Mesodermal cell (in vitro differentiated cells): Measurements from ENCODE around the gene DCPS.

Experiments
- H3K27ac ChIP-seq: 2 replicates; pipeline ENCODE4 v1.7.0; 2013; ENCODE audit warnings: mild to moderate bottlenecking, low read depth, low read length, moderate library complexity; ENCODE audit not compliant: severe bottlenecking
- H3K36me3 ChIP-seq: 2 replicates; pipeline ENCODE4 v1.7.1; 2013; ENCODE audit warnings: mild to moderate bottlenecking, low read length, moderate library complexity; ENCODE audit not compliant: control insufficient read depth, insufficient read depth
- H3K4me1 ChIP-seq: one replicate; pipeline ENCODE4 v1.7.1; 2013; ENCODE audit warnings: mild to moderate bottlenecking, low read length; ENCODE audit not compliant: insufficient read depth, control insufficient read depth, poor library complexity, severe bottlenecking
- H3K4me3 ChIP-seq: 2 replicates; pipeline ENCODE4 v1.7.0; 2013; ENCODE audit warnings: low read length, control low read depth, mild to moderate bottlenecking; ENCODE audit not compliant: insufficient read depth, poor library complexity, severe bottlenecking; ENCODE audit errors: extremely low read depth
- H3K9me3 ChIP-seq: 2 replicates; pipeline ENCODE4 v1.7.1; 2013; ENCODE audit warnings: mild to moderate bottlenecking, low read length, moderate library complexity; ENCODE audit not compliant: control insufficient read depth
- WGBS, 2 experiments: methylation state at CpG; one replicate each; pipeline ENCODE4 v1.1.5; 2013; ENCODE audit warnings: missing lambda C conversion rate in 2 of 2; ENCODE audit not compliant: insufficient coverage in 2 of 2; 5-methylcytosine and 5-hydroxymethylcytosine counted together

The DCPS gene

DNA sequence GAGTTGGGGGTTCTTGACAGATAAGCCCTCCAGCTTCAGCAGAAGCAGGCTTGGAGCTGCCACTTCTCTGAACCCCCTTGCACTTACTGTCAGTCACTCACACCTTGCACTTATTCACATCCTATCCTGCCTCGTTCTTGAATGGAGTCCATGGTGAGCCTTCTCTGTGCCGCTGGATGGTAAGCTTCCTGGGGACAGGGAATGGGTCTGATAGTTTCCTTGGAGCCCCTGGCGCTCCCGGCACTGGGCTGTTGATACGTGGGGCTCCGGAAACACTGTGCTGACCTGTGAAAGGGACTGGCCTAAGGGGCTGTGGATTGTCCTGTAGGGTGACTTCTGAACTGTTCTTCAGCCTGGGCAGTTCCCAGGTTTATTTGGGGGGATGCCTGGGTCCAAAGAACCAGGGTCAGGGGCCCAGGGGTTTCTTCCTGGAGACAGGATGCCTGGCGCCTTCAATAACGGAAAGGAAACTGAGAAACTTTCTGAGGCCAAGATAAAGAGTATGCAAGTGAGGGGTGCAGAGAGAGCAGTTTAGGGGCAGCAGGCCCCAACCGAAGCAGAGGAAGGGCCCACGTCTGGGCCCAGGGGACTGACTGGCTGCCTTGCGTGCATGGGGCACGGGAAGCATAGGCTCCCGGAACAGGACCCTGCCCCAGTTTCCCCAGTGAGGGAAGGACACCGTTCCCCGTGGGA is 50.9 kb downstream of the DCPS start:
- Histone ChIP-seq H3K9me3 (no peaks in the 10 kb centered on the region), H3K36me3 (peaks cover 19% of the 10 kb centered on the region), H3K4me1 (peaks cover 27% of the 10 kb centered on the region), H3K27ac (peak overlapping the region; percentile 29), H3K4me3 (peak overlapping the region; percentile 69)
- 32 to 34% methylated on average over 15 of the region's 15 CpGs for WGBS, 2 experiments

DNA sequence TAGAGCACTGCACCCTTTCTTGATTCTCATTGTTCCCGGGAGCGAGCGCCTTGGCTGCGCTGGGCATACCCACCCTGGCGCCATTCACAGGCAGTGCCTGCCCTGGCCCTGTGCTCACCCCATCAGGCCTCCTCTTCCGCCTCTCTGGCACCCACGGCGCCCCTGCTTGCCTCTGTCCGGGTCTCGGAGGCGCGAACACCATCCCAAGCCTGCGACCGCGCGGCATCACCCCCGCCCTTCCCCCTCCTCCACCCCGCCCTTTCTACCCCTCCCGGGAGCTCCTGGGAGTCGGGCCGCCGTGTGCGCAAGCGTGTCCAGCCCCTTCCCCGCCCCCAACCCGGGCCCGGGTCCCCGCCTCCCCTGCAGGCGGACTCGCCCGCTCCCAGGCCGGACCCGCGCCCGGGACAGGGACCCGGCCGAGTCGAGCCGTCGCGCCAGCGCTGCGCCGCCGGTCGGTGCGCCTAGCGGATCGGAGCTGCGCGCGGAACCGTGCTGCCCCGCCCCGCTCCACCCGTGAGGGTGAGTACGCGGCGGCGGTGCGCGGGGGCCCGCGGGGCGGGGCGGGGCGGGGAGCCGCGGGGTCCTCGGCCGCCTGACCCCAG is 51.6 kb downstream of the DCPS start, which contains the start of gene ST3GAL4:
Gene ST3GAL4, plus strand, starts transcription at position 363 of the 602 bp plus-strand sequence. CDS start 50,470 bp downstream, outside the sequence.
- Histone ChIP-seq H3K36me3 (peaks cover 15% of the 10 kb centered on the region), H3K27ac (peak within 1 kb of the TSS; percentile 29), H3K4me3 (peak within 1 kb of the TSS; percentile 69), H3K4me1 (peaks cover 27% of the 10 kb centered on the region), H3K9me3 (no peaks in the 10 kb centered on the region)
- 0% methylated on average over 31 to 42 of the region's 71 CpGs for WGBS, 2 experiments

DNA sequence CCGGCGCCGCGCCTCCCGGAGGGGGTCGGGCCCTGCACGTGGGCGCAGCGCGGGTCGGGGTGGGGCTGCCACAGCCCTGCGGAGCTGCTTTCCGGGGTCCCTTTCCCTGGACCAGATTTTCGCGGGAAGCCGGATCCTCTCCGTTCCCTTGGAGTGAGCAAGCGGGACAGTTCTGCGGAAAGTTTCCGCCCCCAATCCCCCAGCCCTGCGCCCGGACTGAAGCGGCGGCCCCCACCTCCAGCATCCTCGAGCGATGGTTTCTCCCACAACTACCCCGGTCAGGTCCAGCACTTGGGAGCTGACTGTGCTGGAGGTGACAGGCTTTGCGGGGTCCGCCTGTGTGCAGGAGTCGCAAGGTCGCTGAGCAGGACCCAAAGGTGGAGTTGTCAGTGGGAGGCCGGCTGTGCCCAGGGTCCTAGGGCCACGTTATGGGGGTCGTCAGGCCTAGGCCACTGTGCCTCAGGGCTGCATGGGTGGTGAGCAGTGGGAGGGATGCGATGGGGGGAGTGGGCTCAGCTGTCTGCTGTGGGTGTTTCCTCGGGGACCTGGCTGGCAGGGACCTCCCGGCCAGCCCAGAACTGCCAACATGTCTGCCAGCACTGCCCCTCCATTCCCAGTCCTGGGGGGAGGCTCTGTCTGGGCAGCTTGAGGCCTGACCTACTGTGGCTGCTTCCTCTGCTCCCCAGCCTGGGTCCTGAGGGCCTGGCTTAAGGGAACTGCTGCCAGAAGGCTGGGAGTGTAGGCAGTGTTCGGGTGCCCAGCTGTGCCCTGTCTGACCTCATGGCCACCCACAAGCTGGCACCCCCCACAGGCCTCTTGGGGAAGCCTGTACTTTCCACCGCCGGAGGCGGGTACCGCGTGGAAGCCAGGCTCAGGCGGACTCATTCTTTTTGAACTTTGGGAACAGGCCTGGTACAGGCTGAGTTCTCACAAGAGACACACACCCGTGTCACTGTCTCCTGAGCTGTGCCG is 52.4 kb downstream of the DCPS start:
- no peaks in the 10 kb centered on the region for H3K9me3 ChIP-seq
- H3K4me3 ChIP-seq: peak overlapping the region; percentile 69
- peaks cover 27% of the 10 kb centered on the region for H3K4me1 ChIP-seq
- 14 to 28% methylated on average over 31 to 39 of the region's 46 CpGs for WGBS, 2 experiments
- no peak overlapping the region for H3K27ac ChIP-seq
- H3K36me3 ChIP-seq: peaks cover 7% of the 10 kb centered on the region

DNA sequence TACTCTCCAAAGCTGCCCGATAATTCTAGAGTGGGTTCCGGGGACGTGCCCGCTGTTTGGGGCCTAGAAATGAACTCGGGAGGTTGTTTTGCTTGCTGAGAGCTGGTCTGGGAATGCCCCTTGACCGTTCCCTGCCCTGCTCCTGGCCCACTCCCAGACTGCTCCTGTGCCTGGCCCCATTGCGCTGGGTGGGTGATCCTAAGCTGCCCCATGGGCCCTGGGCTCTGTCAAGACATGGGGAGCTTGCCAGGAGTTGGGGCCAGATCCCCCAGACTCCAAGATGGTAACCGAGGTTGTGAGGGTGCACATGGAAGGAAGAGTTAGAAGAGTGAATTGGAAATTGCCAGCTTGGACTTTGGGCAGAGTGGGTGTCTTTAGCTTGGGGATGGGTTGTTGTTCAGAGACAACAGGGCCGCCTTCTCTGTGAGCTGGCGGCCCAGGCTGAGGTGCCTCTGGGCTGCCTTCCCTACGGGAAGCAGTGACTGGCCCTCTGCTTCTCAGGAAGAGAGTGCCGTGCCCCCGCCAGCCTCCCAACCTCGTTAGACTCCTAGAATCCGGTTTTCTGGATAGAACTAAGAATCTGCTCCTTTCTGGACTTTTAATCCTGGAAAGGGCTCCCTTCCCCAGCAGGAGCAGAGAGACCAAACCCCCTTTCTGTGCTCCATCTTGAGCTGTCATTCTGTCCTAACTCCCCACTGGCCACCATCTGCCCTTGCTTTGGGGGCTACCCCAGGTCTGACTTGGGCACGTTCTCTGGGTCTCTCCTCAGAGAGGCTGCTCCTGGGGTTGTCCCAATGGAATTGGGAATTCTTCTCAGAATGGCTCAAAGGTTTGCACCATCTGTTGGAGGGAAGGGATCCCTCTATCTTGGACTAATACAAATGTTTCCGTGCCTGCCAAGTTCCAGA is 53.4 kb downstream of the DCPS start:
- H3K36me3 ChIP-seq: peaks cover 3% of the 10 kb centered on the region
- H3K9me3 ChIP-seq: no peaks in the 10 kb centered on the region
- peaks cover 27% of the 10 kb centered on the region for H3K4me1 ChIP-seq
- H3K4me3 ChIP-seq: no peak overlapping the region
- WGBS, 2 experiments: 90 to 95% methylated on average over 13 to 15 of the region's 17 CpGs
- H3K27ac ChIP-seq: no peak overlapping the region

DNA sequence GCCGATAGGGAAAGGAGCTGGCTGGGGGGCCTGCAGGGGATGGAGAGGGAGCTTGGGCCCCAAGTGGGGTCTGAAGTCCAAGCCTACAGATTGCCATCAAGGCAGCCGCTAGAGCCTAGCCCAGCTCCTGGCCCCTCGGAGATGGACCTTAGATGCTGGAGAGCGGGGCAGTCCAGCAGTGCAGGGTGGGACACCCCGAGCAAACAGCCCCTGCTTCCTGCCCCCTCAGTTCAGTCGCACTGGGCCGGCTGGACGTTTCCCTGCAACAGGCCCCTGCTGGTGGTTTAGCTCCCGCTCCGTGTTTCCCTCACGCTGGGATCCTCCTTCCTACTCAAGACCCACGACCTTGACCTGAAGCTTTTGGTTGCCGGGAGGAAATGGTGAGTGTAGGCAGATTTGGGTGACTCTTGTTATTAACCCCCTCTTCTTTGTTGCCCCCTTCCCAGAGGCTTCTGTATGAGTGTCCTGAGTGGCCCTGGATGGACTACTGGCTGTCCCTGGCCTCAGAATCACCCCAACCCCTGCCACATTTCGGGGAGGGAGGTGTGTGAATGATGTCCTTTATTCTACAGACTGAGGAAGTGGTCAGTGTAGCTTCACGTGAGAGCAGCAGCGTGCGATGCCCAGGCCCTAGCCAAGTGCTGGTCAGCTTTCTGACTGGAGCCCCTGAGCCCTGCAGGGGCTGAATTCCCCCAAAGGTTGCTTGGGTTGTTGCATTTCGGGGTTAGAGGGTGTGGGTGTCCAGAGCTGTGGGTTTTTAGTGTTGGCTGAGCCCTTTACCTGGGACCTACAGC is 54.3 kb downstream of the DCPS start:
- Histone ChIP-seq H3K9me3 (no peaks in the 10 kb centered on the region), H3K4me1 (peaks cover 26% of the 10 kb centered on the region), H3K36me3 (no peaks in the 10 kb centered on the region), H3K4me3 (no peak overlapping the region), H3K27ac (no peak overlapping the region)
- WGBS, 2 experiments: 93 to 94% methylated on average over 11 to 12 of the region's 18 CpGs

DNA sequence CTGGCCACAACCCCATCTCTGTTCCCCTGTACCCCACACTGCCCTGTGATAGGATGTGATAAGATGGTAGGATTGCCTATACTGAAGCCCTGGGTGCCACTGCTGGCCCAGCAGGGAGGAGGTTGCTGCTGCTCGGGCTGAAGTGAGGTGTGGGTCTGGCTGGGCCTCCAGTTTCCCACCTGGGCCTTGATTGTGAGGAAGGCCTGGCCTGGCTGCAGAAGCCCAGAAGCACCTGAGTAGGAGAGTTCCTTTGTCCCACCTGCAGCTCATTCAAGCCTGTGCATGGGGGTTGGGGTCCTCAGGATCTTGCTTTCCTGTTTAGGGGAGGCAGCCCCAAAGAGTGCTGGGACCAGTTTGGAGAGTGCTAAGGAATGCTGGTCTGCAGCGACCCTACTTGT is 54.9 kb downstream of the DCPS start:
- H3K4me3 ChIP-seq: no peak overlapping the region
- no peak overlapping the region for H3K27ac ChIP-seq
- 80 to 86% methylated on average over 1 to 2 of the region's 2 CpGs for WGBS, 2 experiments
- no peaks in the 10 kb centered on the region for H3K36me3 ChIP-seq
- peaks cover 20% of the 10 kb centered on the region for H3K4me1 ChIP-seq
- H3K9me3 ChIP-seq: no peaks in the 10 kb centered on the region

DNA sequence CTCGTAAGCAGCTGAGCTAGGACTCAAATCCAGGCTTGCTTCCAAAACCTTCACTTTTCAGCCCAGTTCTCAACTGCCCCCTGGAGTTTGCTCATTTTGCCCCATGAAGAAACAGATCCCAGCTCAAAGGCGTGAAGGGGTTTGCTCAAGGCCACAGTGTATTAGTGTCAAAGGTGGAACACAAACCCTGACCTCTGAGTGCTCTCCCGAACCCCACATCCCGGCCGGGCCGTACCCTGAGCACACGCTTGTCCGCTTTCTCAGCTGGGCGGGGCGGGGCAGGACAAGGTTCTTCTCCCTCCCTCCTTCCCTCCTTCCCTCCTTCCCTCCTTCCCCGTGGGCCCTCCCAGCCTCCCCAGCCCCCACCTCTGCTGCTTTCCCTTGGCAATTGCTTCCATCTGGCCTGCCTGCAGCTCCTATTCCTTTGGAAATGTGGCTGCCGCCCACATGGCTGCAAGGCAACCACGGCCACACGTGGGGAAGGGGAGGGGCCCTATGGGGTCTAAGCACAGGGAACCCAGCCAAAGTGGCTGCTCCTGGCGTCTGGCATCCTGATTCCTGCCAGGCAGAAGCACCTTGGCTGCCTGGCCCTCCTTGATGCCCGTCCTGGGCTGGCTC is 55.7 kb downstream of the DCPS start:
- Histone ChIP-seq H3K36me3 (no peaks in the 10 kb centered on the region), H3K27ac (no peak overlapping the region), H3K4me1 (peaks cover 15% of the 10 kb centered on the region), H3K4me3 (no peak overlapping the region), H3K9me3 (no peaks in the 10 kb centered on the region)
- WGBS, 2 experiments: 77 to 86% methylated on average over 8 to 10 of the region's 16 CpGs

DNA sequence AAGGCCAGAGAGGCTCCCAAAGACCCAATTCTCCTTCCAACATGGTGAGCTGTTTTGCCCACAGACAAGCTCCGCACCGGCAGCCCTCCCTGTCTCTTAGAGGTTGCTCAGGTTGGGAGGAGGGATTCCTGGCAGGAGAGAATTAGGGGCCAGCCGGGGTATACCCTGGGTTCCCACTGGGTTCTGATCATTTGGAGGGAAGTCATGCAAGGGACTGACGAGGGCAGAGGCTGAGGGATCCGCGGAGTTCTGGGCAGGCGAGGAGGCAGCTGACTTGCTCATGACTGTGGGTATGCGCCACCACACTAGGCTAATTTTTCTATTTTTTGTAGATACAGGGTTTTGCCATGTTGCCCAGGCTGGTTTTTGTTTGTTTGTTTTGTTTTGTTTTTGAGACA is 56.2 kb downstream of the DCPS start:
- Histone ChIP-seq H3K4me3 (no peak overlapping the region), H3K9me3 (no peaks in the 10 kb centered on the region), H3K36me3 (no peaks in the 10 kb centered on the region), H3K27ac (no peak overlapping the region), H3K4me1 (peaks cover 12% of the 10 kb centered on the region)
- WGBS, 2 experiments: 97 to 100% methylated on average over 4 to 5 of the region's 8 CpGs

DNA sequence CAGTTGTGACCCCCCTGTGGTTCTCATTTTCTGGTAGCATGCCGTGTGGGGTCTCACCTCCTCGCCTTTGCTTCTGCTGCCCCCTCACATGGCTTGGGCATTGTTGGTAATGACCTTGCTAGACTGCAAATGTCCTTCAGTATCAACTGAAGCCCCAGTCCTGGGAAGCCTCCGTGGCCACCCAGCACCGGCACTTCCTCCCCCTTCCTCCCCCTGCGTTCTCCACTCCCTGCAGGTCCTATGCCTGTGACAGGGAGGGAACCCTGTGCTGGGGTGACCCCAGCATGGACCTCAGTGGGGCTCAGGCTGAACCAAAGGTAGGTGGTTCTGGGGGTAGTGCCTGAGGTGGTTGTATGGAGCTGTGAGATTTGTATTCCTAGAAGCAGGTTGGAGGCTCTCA is 57.5 kb downstream of the DCPS start:
- no peaks in the 10 kb centered on the region for H3K36me3 ChIP-seq
- no peak overlapping the region for H3K4me3 ChIP-seq
- peaks cover 11% of the 10 kb centered on the region for H3K4me1 ChIP-seq
- no peaks in the 10 kb centered on the region for H3K9me3 ChIP-seq
- WGBS, 2 experiments: 93 to 97% methylated on average over 2 to 3 of the region's 5 CpGs
- H3K27ac ChIP-seq: no peak overlapping the region
